DMS 273 (cell line): Measurements from ENCODE around the gene LRRC7.
"Not testable (repeated sequence)": the region's sequence is repeated elsewhere in the genome, so short reads cannot be mapped to it uniquely, and the experiment has no call there.

ENCODE experiments used
- DNase-seq: peaks from one replicate; lab custom pipeline; 2025; ENCODE audit not compliant: unreplicated experiment; lab: John Stamatoyannopoulos, UW

The LRRC7 gene

GRCh38 chr1:69946935-69947334 lies 379.2 kb downstream of the LRRC7 start:
- no peak for DNase-seq

- no peak for DNase-seq
These were observed 380.1 kb downstream of the LRRC7 start for GRCh38 chr1:69947837-69948236.

GRCh38 chr1:69952676-69953075 lies 385.0 kb downstream of the LRRC7 start:
- no peak for DNase-seq

- DNase-seq = not testable (repeated sequence)
These were observed 394.7 kb downstream of the LRRC7 start for GRCh38 chr1:69962452-69962851.

GRCh38 chr1:69967245-69967766 lies 399.6 kb downstream of the LRRC7 start:
- peak; percentile 3 for DNase-seq

GRCh38 chr1:69976896-69977295 lies 409.2 kb downstream of the LRRC7 start:
- no peak for DNase-seq

- DNase-seq = no peak
These were observed 415.3 kb downstream of the LRRC7 start for GRCh38 chr1:69982992-69983391.

GRCh38 chr1:69985376-69985775 lies 417.7 kb downstream of the LRRC7 start:
- no peak for DNase-seq

GRCh38 chr1:69985901-69986439 lies 418.2 kb downstream of the LRRC7 start:
- DNase-seq = no peak

GRCh38 chr1:69987881-69988280 lies 420.2 kb downstream of the LRRC7 start:
- no peak for DNase-seq

- DNase-seq = no peak
These were observed 423.9 kb downstream of the LRRC7 start for GRCh38 chr1:69991644-69992043.

- DNase-seq = no peak
These were observed 424.9 kb downstream of the LRRC7 start for GRCh38 chr1:69992594-69992993.

- DNase-seq = no peak
These were observed 426.1 kb downstream of the LRRC7 start for GRCh38 chr1:69993810-69994209.

GRCh38 chr1:69994241-69994640 lies 426.5 kb downstream of the LRRC7 start:
- no peak for DNase-seq

- DNase-seq = no peak
These were observed 431.1 kb downstream of the LRRC7 start for GRCh38 chr1:69998847-69999246.

GRCh38 chr1:70003211-70003908 lies 435.6 kb downstream of the LRRC7 start:
- DNase-seq = no peak

- DNase-seq = no peak
These were observed 437.8 kb downstream of the LRRC7 start for GRCh38 chr1:70005386-70006034.

- no peak for DNase-seq
These were observed 440.9 kb downstream of the LRRC7 start for GRCh38 chr1:70008660-70009059.

GRCh38 chr1:70017770-70018169 lies 450.0 kb downstream of the LRRC7 start:
- no peak for DNase-seq

- no peak for DNase-seq
These were observed 456.6 kb downstream of the LRRC7 start for GRCh38 chr1:70024272-70024671.

- DNase-seq = no peak
These were observed 457.3 kb downstream of the LRRC7 start for GRCh38 chr1:70025052-70025451.

GRCh38 chr1:70025846-70026245 lies 458.1 kb downstream of the LRRC7 start:
- no peak for DNase-seq
